ENCODE results near the gene RBMS3. TPM values are rescaled to one million over a fixed set of nuclear protein-coding genes. Genes with fewer than 3 reads are reported as not detected.

Gene RBMS3
- total RNA-seq, 2 experiments from 2014 or later, result 1.0 TPM; not detected in 1

GRCh38 chr3:29695643-29696198, 414.9 kb downstream of the RBMS3 start:
- intact Hi-C loops (cut with micrococcal nuclease; ENCODE audit: unreplicated experiment), result no loop called here
- CTCF ChIA-PET (ENCODE audit: unreplicated experiment), result no interaction called here
- no peak for DNase-seq (ENCODE audit: low spot score)
- POLR2A ChIA-PET, result no interaction called here
- H3K36me3 ChIP-seq (ENCODE audit: insufficient read depth, low read length), result no peaks in the 10 kb centered on the region
- BruUV-seq (replicated peaks), result no TSS peak
- no peak for TF ChIP-seq CTCF (conservative IDR thresholded peaks at IDR 0.05; ENCODE audit: low read length)
- no peak for TF ChIP-seq EZH2phosphoT487 (IDR thresholded peaks at IDR 0.05; ENCODE audit: borderline replicate concordance, low read depth, low read length)
- no peak overlapping the region for H2AFZ ChIP-seq (ENCODE audit: low read length)
- H3K4me3 ChIP-seq (ENCODE audit: low read depth, low read length, poor library complexity, severe bottlenecking), result no peak overlapping the region
- H3K4me2 ChIP-seq (ENCODE audit: low read length), result no peak overlapping the region
- H3K79me2 ChIP-seq (ENCODE audit: insufficient read depth, low read depth, low read length), result no peaks in the 10 kb centered on the region
- H3K27ac ChIP-seq (ENCODE audit: low read depth, low read length, poor library complexity, severe bottlenecking), result no peak overlapping the region
- no peaks in the 10 kb centered on the region for H4K20me1 ChIP-seq (ENCODE audit: insufficient read depth, low read length)
- H3K9me3 ChIP-seq (ENCODE audit: low read length), result no peaks in the 10 kb centered on the region
- no peaks in the 10 kb centered on the region for H3K4me1 ChIP-seq (ENCODE audit: insufficient read depth, low read length, poor library complexity, severe bottlenecking)
- H3K9me2 ChIP-seq (ENCODE audit: insufficient read depth, low read length), result no peaks in the 10 kb centered on the region

GRCh38 chr3:29696311-29696710, 415.4 kb downstream of the RBMS3 start:
- POLR2A ChIA-PET, result no interaction called here

More at GRCh38 chr3:29696311-29696710, 415.4 kb downstream of the RBMS3 start:
- DNase-seq (ENCODE audit: low spot score), result no peak
- H3K4me3 ChIP-seq (ENCODE audit: low read depth, low read length, poor library complexity, severe bottlenecking), result no peak overlapping the region
- no peaks in the 10 kb centered on the region for H3K9me3 ChIP-seq (ENCODE audit: low read length)
- H3K4me1 ChIP-seq (ENCODE audit: insufficient read depth, low read length, poor library complexity, severe bottlenecking), result no peaks in the 10 kb centered on the region
- TF ChIP-seq EZH2phosphoT487 (IDR thresholded peaks at IDR 0.05; ENCODE audit: borderline replicate concordance, low read depth, low read length) (no peak), CTCF (conservative IDR thresholded peaks at IDR 0.05; ENCODE audit: low read length) (no peak)
- H3K36me3 ChIP-seq (ENCODE audit: insufficient read depth, low read length), result no peaks in the 10 kb centered on the region
- no TSS peak for BruUV-seq (replicated peaks)
- no peak overlapping the region for H3K4me2 ChIP-seq (ENCODE audit: low read length)
- no peaks in the 10 kb centered on the region for H3K79me2 ChIP-seq (ENCODE audit: insufficient read depth, low read depth, low read length)
- H3K27ac ChIP-seq (ENCODE audit: low read depth, low read length, poor library complexity, severe bottlenecking), result no peak overlapping the region
- CTCF ChIA-PET (ENCODE audit: unreplicated experiment), result no interaction called here
- H4K20me1 ChIP-seq (ENCODE audit: insufficient read depth, low read length), result no peaks in the 10 kb centered on the region
- no peak overlapping the region for H2AFZ ChIP-seq (ENCODE audit: low read length)
- intact Hi-C loops (cut with micrococcal nuclease; ENCODE audit: unreplicated experiment), result no loop called here
- no peaks in the 10 kb centered on the region for H3K9me2 ChIP-seq (ENCODE audit: insufficient read depth, low read length)

Data from OCI-LY7 (cell line).